Psoas muscle (tissue), 8 donors: ENCODE results near the gene ALG12. TPM values are rescaled to one million over a fixed set of nuclear protein-coding genes. Genes with fewer than 3 reads are reported as not detected.

Source experiments
- ATAC-seq, 4 donors: fragments of 200-7000 bp; cut with Tn5 transposase; one replicate each; pipeline ENCODE4 v1.9.1; 2020; ENCODE audit warnings: moderate library complexity in 3 of 4, mild to moderate bottlenecking in 2 of 4
- DNase-seq, 2 donors: peaks; one replicate each; pipeline ENCODE4 v3.0.0-alpha.2; 2020
- H3K27ac ChIP-seq: fragments of 200-600 bp; one replicate; pipeline ENCODE4 v1.8.0; 2022
- H3K27me3 ChIP-seq, 3 donors: fragments of 200-600 bp in 1 of 3; one replicate each; pipeline versions ENCODE4 v1.6.1 to v1.8.0; 2013 to 2022; ENCODE audit warnings: low read length in 2 of 3, mild to moderate bottlenecking in 2 of 3, moderate library complexity in 1 of 3; ENCODE audit not compliant: insufficient read depth in 3 of 3
- H3K36me3 ChIP-seq, 2 donors: fragments of 200-600 bp in 1 of 2; one replicate each; pipeline versions ENCODE4 v1.6.1 to v1.8.0; 2013 to 2022; ENCODE audit warnings: low read depth in 1 of 2, mild to moderate bottlenecking in 1 of 2, moderate library complexity in 1 of 2; ENCODE audit not compliant: insufficient read depth in 1 of 2
- H3K4me1 ChIP-seq: fragments of 200-600 bp; one replicate; pipeline ENCODE4 v1.8.0; 2022
- H3K4me3 ChIP-seq: fragments of 200-600 bp; one replicate; pipeline ENCODE4 v1.8.0; 2022; ENCODE audit warnings: mild to moderate bottlenecking
- H3K9me3 ChIP-seq: fragments of 200-600 bp; one replicate; pipeline ENCODE4 v1.8.0; 2022
- CTCF ChIP-seq: fragments of 200-600 bp; IDR thresholded peaks from one replicate; pipeline ENCODE4 v1.8.0; 2022; ENCODE audit warnings: antibody characterized with exemption
- WGBS, 3 donors: extraction: QIAGEN DNeasy Blood & Tissue Kit; methylation state at CpG; one replicate each; pipeline versions ENCODE4 v1.1.6 to v1.1.7; 2013; 5-methylcytosine and 5-hydroxymethylcytosine counted together
- intact Hi-C, 2 donors: fragments of 100-400 bp; cut with DNase I; formaldehyde crosslinking; loops; one replicate each; pipeline versions ENCODE4 v1.11.0 to v1.14.2; 2022
- polyA plus RNA-seq, 3 donors: library from polyadenylated mRNA; stranded (reverse); fragments of 200-250 nt; gene quantifications; one replicate each; pipeline ENCODE4 v1.2.3, GENCODE V29; 2013
- total RNA-seq, 4 donors: library from RNA; stranded (reverse); fragmentation: NEBNext Ultra II Directional in 2 of 4; extraction: Animal tissue kit (Norgen Biotek cat#: 25700) in 2 of 4; gene quantifications; one replicate each; pipeline versions ENCODE4 v1.2.1 to v1.2.4, GENCODE V29; 2021 to 2023
- donor health status: healthy with polysubstance abuse.
- donor health status: DM: no; HTN: no; CAD: no; lungs with moderate emphysema.
- donor health status: Bipolar disorder and iron deficiency.
- donor health status: healthy.
- donor health status: DM: yes; HTN: yes; CAD: no.
- donor health status: DM: no; HTN: no; CAD: no.
- donor health status: DM: no; HTN: no; CAD: no.
- donor health status: DM: yes; HTN: yes; CAD: no.

Gene ALG12
- total and polyA plus RNA-seq, 7 donors, result 6.5 to 11.0 (median 8.2) TPM

- Histone ChIP-seq H3K4me3 (no peak overlapping the region), H3K36me3 (no peaks in the 10 kb centered on the region), H3K4me1 (no peaks in the 10 kb centered on the region), H3K27ac (no peak overlapping the region), H3K9me3 (peaks cover 29% of the 10 kb centered on the region), H3K27me3 (no peaks in the 10 kb centered on the region)
- no peak for DNase-seq
- 89 to 91% (median 90%) methylated on average over 17 of the region's 17 CpGs for WGBS, 3 donors
- TF ChIP-seq CTCF, result no peak
- no peak for ATAC-seq
- intact Hi-C loops, result no loop called here
These were observed 49.0 kb downstream of the ALG12 start for GRCh38 chr22:49869086-49869830.

GRCh38 chr22:49867303-49868265, 50.7 kb downstream of the ALG12 start:
- peaks cover 29% of the 10 kb centered on the region for H3K9me3 ChIP-seq
- H3K4me3 ChIP-seq, result no peak overlapping the region
- DNase-seq, result no peak
- H3K27ac ChIP-seq, result no peak overlapping the region
- TF ChIP-seq CTCF, result no peak
- H3K4me1 ChIP-seq, result no peaks in the 10 kb centered on the region
- H3K36me3 ChIP-seq, result no peaks in the 10 kb centered on the region
- H3K27me3 ChIP-seq, result no peaks in the 10 kb centered on the region
- 97 to 98% (median 98%) methylated on average over 18 of the region's 18 CpGs for WGBS, 3 donors
- intact Hi-C loops, result no loop called here
- ATAC-seq, result no peak

- Histone ChIP-seq H3K9me3 (peaks cover 29% of the 10 kb centered on the region), H3K36me3 (no peaks in the 10 kb centered on the region), H3K27ac (no peak overlapping the region), H3K4me3 (no peak overlapping the region), H3K4me1 (no peaks in the 10 kb centered on the region), H3K27me3 (no peaks in the 10 kb centered on the region)
- no peak for ATAC-seq
- intact Hi-C loops, result no loop called here
- WGBS, 3 donors, result 84 to 86% (median 85%) methylated on average over 8 of the region's 8 CpGs
- TF ChIP-seq CTCF, result no peak
- no peak for DNase-seq
These were observed 51.6 kb downstream of the ALG12 start for GRCh38 chr22:49866646-49867045.

GRCh38 chr22:49866134-49866533, 52.1 kb downstream of the ALG12 start:
- intact Hi-C loops, result no loop called here
- Histone ChIP-seq H3K9me3 (peaks cover 29% of the 10 kb centered on the region), H3K27me3 (no peaks in the 10 kb centered on the region), H3K27ac (no peak overlapping the region), H3K4me3 (no peak overlapping the region), H3K36me3 (no peaks in the 10 kb centered on the region), H3K4me1 (no peaks in the 10 kb centered on the region)
- WGBS, 3 donors, result 43 to 44% (median 44%) methylated on average over 2 of the region's 2 CpGs
- DNase-seq, result no peak
- no peak for TF ChIP-seq CTCF
- ATAC-seq, result no peak
